Neural cell (in vitro differentiated cells): ENCODE data around the gene NCOA3.

Source experiments
- EZH2 ChIP-seq: fragments of 200-600, 300-800 bp; shearing (Covaris generic), sonication (generic); IDR thresholded peaks from 2 replicates; pipeline ENCODE4 v1.6.1; 2014; ENCODE audit warnings: antibody characterized with exemption, low read length, borderline replicate concordance, mild to moderate bottlenecking; ENCODE audit not compliant: insufficient read depth, poor library complexity, severe bottlenecking
- TAF1 ChIP-seq: IDR thresholded peaks from 2 replicates; pipeline ENCODE4 v1.6.1; 2012; ENCODE audit warnings: low read depth

DNA sequence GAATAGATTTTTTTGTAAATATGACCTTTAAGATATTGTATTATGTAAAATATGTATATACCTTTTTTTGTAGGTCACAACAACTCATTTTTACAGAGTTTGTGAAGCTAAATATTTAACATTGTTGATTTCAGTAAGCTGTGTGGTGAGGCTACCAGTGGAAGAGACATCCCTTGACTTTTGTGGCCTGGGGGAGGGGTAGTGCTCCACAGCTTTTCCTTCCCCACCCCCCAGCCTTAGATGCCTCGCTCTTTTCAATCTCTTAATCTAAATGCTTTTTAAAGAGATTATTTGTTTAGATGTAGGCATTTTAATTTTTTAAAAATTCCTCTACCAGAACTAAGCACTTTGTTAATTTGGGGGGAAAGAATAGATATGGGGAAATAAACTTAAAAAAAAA is 152.7 kb downstream of the NCOA3 start:
- TF ChIP-seq TAF1, result no peak
- no peak for TF ChIP-seq EZH2
